Measurements from ENCODE around the gene SCN9A. TPM values are rescaled to one million over a fixed set of nuclear protein-coding genes. Genes with fewer than 3 reads are reported as not detected.

The SCN9A gene
- total and polyA plus RNA-seq, 3 experiments from 2014 or later, result not detected

DNA sequence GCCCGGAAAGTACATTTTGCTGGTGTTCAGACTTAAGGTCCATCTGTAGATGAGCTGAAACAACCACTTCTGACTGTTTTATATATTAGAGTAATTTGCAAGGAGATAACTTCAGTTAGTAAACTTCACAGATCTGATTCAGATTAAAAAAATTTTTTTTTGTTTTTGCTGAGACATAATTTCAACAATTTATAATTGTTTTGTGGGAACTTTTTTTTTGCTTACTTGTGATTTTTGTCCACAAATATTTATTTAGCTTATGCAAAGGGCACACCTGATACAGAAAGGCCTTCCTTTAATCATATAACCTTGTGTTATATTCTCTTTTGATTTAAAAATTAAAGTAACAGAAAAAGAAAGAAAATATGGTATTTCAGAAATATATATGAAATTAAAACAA, 9.6 kb upstream of the SCN9A start:
- H3K4me3 Mint-ChIP-seq, result no peak overlapping the region
- H3K4me1 ChIP-seq (ENCODE audit: insufficient read depth, low read length), result no peaks in the 10 kb centered on the region
- DNase-seq, result no peak
- no peaks in the 10 kb centered on the region for H3K27me3 ChIP-seq (ENCODE audit: insufficient read depth, low read length, poor library complexity, severe bottlenecking)
- no peak overlapping the region for H3K4me3 ChIP-seq (ENCODE audit: low read length)
- ChIA-PET POLR2A (no interaction called here), CTCF (no interaction called here)
- peaks cover 0 to 2% of the 10 kb centered on the region in 2 donors for H3K27me3 Mint-ChIP-seq
- H3K36me3 Mint-ChIP-seq, result no peaks in the 10 kb centered on the region
- peaks cover 0 to 3% (median 0%) of the 10 kb centered on the region in 5 donors for H3K9me3 Mint-ChIP-seq
- no peaks in the 10 kb centered on the region for H3K4me1 Mint-ChIP-seq
- no peaks in the 10 kb centered on the region for H3K9me3 ChIP-seq (ENCODE audit: low read length)
- no peak overlapping the region for H3K27ac ChIP-seq (ENCODE audit: low read depth, low read length)
- H3K27ac Mint-ChIP-seq, result no peak overlapping the region
- no peaks in the 10 kb centered on the region for H3K36me3 ChIP-seq (ENCODE audit: insufficient read depth, low read length)

DNA sequence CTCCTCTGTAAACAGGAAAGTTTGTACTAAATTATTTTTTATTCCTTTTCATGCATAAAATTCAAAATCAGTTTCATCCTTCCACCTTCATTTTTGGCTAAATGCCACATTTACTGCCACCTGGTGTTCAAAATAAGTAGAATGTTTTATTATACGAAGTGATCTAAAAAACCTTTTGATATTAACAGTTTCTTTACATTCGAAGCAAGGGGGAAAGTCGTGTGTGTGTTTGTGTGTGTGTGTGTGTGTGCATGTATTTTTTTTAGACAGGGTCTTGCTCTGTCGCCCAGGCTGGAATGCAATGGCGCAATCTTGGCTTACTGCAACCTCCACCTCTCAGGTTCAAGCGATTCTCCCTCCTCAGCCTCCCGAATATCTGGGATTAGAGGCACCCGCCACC, 9.0 kb upstream of the SCN9A start:
- Mint-ChIP-seq H3K27me3 (peaks cover 0 to 2% of the 10 kb centered on the region in 2 donors), H3K27ac (no peak overlapping the region), H3K4me3 (no peak overlapping the region), H3K9me3 (peaks cover 0 to 3% (median 0%) of the 10 kb centered on the region in 5 donors), H3K36me3 (no peaks in the 10 kb centered on the region), H3K4me1 (no peaks in the 10 kb centered on the region)
- ChIA-PET POLR2A (no interaction called here), CTCF (no interaction called here)
- Histone ChIP-seq H3K4me1 (ENCODE audit: insufficient read depth, low read length) (no peaks in the 10 kb centered on the region), H3K27me3 (ENCODE audit: insufficient read depth, low read length, poor library complexity, severe bottlenecking) (no peaks in the 10 kb centered on the region), H3K4me3 (ENCODE audit: low read length) (no peak overlapping the region), H3K27ac (ENCODE audit: low read depth, low read length) (no peak overlapping the region), H3K36me3 (ENCODE audit: insufficient read depth, low read length) (no peaks in the 10 kb centered on the region), H3K9me3 (ENCODE audit: low read length) (no peaks in the 10 kb centered on the region)
- no peak for DNase-seq

DNA sequence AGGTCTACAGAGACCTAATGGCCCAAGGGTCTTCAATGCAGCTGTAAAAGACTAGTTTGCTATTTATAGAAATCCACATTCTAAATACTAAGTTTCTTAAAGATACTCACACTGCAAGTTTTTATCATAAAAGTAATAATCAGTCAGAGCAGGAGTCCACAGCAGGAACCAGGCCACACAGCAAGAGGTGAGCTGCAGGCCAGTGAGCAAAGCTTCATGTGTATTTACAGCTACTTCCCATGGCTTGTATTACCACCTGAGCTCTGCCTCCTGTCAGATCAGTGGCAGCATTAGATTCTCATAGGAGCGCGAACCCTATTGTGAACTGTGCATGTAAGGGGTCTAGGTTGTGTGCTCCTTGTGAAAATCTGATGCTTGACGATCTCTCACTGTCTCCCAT, 6.7 kb upstream of the SCN9A start:
- ChIA-PET CTCF (no interaction called here), POLR2A (no interaction called here)
- H3K27ac Mint-ChIP-seq, result no peak overlapping the region
- Histone ChIP-seq H3K27ac (ENCODE audit: low read depth, low read length) (no peak overlapping the region), H3K27me3 (ENCODE audit: insufficient read depth, low read length, poor library complexity, severe bottlenecking) (no peaks in the 10 kb centered on the region), H3K4me3 (ENCODE audit: low read length) (no peak overlapping the region), H3K4me1 (ENCODE audit: insufficient read depth, low read length) (no peaks in the 10 kb centered on the region), H3K36me3 (ENCODE audit: insufficient read depth, low read length) (no peaks in the 10 kb centered on the region), H3K9me3 (ENCODE audit: low read length) (no peaks in the 10 kb centered on the region)
- DNase-seq, result no peak
- H3K36me3 Mint-ChIP-seq, result no peaks in the 10 kb centered on the region
- H3K4me3 Mint-ChIP-seq, result no peak overlapping the region
- H3K4me1 Mint-ChIP-seq, result no peaks in the 10 kb centered on the region
- H3K9me3 Mint-ChIP-seq, result peaks cover 0 to 2% (median 0%) of the 10 kb centered on the region in 5 donors
- H3K27me3 Mint-ChIP-seq, result peaks cover 0 to 2% of the 10 kb centered on the region in 2 donors

DNA sequence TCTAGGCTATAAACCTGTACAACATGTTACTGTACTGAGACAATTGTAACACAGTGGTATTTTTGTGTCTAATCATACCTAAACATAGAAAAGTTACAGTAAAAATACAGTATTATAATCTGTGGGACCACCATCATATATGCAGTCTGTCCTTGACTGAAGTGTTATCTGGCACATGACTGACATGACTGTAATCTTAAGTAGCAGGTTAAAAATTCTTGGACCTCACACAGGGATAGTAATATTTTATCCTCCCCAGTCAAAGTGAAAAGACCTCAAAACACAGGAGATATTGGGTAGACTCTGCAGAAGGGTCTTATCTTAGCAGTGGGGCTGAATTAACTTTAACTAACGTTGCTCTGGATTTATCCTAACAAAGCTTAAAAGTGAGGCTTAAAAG, 4.9 kb upstream of the SCN9A start:
- Histone ChIP-seq H3K27ac (ENCODE audit: low read depth, low read length) (no peak overlapping the region), H3K4me3 (ENCODE audit: low read length) (no peak overlapping the region), H3K4me1 (ENCODE audit: insufficient read depth, low read length) (no peaks in the 10 kb centered on the region), H3K9me3 (ENCODE audit: low read length) (no peaks in the 10 kb centered on the region), H3K27me3 (ENCODE audit: insufficient read depth, low read length, poor library complexity, severe bottlenecking) (no peaks in the 10 kb centered on the region), H3K36me3 (ENCODE audit: insufficient read depth, low read length) (no peaks in the 10 kb centered on the region)
- ChIA-PET CTCF (no interaction called here), POLR2A (no interaction called here)
- Mint-ChIP-seq H3K36me3 (no peaks in the 10 kb centered on the region), H3K27ac (no peak overlapping the region), H3K4me1 (peaks cover 0 to 3% (median under 1%) of the 10 kb centered on the region in 3 donors), H3K27me3 (peaks cover 3 to 8% of the 10 kb centered on the region in 2 donors), H3K9me3 (no peaks in the 10 kb centered on the region), H3K4me3 (no peak overlapping the region)
- no peak for DNase-seq

DNA sequence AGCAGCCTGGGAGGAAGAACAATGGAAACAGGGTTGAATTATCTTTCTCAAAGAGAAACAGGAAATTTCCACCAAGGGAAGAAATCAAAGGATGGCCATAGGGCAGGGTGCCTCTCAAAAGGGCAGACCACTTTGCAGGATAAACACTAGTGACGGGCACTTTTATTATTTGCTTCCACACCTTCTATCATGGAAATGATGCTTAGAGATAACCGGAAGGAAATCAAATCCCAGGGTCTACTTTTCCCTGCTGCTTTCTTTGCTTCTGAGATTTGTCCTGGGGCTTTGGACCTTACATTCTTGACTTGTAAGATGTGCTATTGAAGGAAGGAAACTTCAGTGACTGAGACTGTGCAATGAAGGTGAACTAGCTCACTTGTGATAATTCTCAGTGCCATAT, 1.1 kb upstream of the SCN9A start:
- CTCF ChIA-PET, result no interaction called here
- H3K27me3 ChIP-seq (ENCODE audit: insufficient read depth, low read length, poor library complexity, severe bottlenecking), result no peaks in the 10 kb centered on the region

DNA sequence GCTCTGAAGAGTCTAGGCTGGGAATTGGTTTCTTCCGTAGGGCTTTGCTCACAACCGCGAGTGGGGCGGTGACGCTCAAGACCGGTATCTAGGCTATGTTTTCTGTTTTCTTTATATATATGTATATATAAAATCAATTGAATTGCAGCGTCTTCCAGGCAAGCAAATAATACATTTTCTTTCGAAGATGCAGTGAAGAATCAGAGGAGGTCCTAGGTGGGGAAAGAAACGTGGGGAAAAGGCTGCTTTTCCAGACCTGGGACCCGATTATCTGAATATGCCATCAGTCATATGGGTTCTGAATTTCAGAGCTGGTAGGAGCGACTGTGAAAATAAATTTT, 714 bp upstream of the SCN9A start:
- Histone ChIP-seq H3K36me3 (ENCODE audit: insufficient read depth, low read length) (no peaks in the 10 kb centered on the region), H3K9me3 (ENCODE audit: low read length) (no peaks in the 10 kb centered on the region), H3K4me3 (ENCODE audit: low read length) (no peak overlapping the region), H3K4me1 (ENCODE audit: insufficient read depth, low read length) (no peaks in the 10 kb centered on the region), H3K27ac (ENCODE audit: low read depth, low read length) (no peak overlapping the region), H3K27me3 (ENCODE audit: insufficient read depth, low read length, poor library complexity, severe bottlenecking) (no peaks in the 10 kb centered on the region)
- Mint-ChIP-seq H3K9me3 (no peaks in the 10 kb centered on the region), H3K36me3 (no peaks in the 10 kb centered on the region), H3K27me3 (peaks cover 5 to 18% of the 10 kb centered on the region in 2 donors), H3K27ac (peak overlapping the region in 1 of 8 donors; percentile 31), H3K4me1 (peaks cover 6 to 10% (median 9%) of the 10 kb centered on the region in 3 donors), H3K4me3 (peak overlapping the region in 1 of 7 donors; percentile 22)
- ChIA-PET CTCF (no interaction called here), POLR2A (no interaction called here)
- DNase-seq, result no peak

More for the DNA sequence above, 1.1 kb upstream of the SCN9A start:
- H3K4me1 Mint-ChIP-seq, result peaks cover 6 to 10% (median 9%) of the 10 kb centered on the region in 3 donors
- no peaks in the 10 kb centered on the region for H3K36me3 ChIP-seq (ENCODE audit: insufficient read depth, low read length)
- no peaks in the 10 kb centered on the region for H3K9me3 Mint-ChIP-seq
- no peak overlapping the region for H3K4me3 Mint-ChIP-seq
- H3K27me3 Mint-ChIP-seq, result peaks cover 5 to 18% of the 10 kb centered on the region in 2 donors
- H3K27ac Mint-ChIP-seq, result no peak overlapping the region
- H3K4me3 ChIP-seq (ENCODE audit: low read length), result no peak overlapping the region
- no peaks in the 10 kb centered on the region for H3K4me1 ChIP-seq (ENCODE audit: insufficient read depth, low read length)
- POLR2A ChIA-PET, result no interaction called here
- H3K27ac ChIP-seq (ENCODE audit: low read depth, low read length), result no peak overlapping the region
- H3K9me3 ChIP-seq (ENCODE audit: low read length), result no peaks in the 10 kb centered on the region
- no peak for DNase-seq
- no peaks in the 10 kb centered on the region for H3K36me3 Mint-ChIP-seq

DNA sequence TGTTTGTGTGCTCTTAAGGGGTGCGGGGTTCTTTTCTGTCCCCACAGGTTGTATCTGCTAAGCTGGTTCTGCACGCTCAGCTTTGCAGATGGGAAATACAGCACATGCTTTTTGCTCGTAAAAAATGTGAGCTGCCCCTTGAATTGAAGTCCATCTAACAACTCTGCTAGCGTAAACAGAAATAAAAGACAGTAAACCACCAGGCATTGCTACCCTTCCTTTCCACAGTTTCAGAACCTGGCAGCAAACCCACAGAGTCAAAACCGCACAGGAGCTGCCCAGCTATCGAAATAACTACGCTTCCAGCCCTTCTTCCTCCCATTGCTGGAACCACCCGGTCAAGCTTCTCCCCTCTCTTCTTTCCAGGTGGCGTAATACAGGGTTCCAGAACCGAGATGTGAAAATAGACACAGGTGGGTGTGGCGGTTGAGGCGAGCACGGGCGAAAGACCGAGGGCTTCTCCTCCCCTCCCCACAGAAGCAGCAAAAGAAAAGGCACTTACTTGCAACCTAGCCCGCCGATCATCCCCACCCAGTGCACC, 479 bp downstream of the SCN9A start:
- Histone ChIP-seq H3K36me3 (ENCODE audit: insufficient read depth, low read length) (no peaks in the 10 kb centered on the region), H3K4me1 (ENCODE audit: insufficient read depth, low read length) (no peaks in the 10 kb centered on the region), H3K9me3 (ENCODE audit: low read length) (no peaks in the 10 kb centered on the region), H3K4me3 (ENCODE audit: low read length) (no peak overlapping the region), H3K27ac (ENCODE audit: low read depth, low read length) (no peak overlapping the region), H3K27me3 (ENCODE audit: insufficient read depth, low read length, poor library complexity, severe bottlenecking) (no peaks in the 10 kb centered on the region)
- peaks cover 6 to 10% (median 9%) of the 10 kb centered on the region in 3 donors for H3K4me1 Mint-ChIP-seq
- ChIA-PET CTCF (no interaction called here), POLR2A (no interaction called here)
- peak overlapping the region in 5 of 7 donors; percentile 12 to 67 (median 56) for H3K4me3 Mint-ChIP-seq
- H3K36me3 Mint-ChIP-seq, result no peaks in the 10 kb centered on the region
- H3K9me3 Mint-ChIP-seq, result peaks cover 0 to 2% (median 0%) of the 10 kb centered on the region in 5 donors
- peaks cover 5 to 18% of the 10 kb centered on the region in 2 donors for H3K27me3 Mint-ChIP-seq
- no peak for DNase-seq
- H3K27ac Mint-ChIP-seq, result no peak overlapping the region

DNA sequence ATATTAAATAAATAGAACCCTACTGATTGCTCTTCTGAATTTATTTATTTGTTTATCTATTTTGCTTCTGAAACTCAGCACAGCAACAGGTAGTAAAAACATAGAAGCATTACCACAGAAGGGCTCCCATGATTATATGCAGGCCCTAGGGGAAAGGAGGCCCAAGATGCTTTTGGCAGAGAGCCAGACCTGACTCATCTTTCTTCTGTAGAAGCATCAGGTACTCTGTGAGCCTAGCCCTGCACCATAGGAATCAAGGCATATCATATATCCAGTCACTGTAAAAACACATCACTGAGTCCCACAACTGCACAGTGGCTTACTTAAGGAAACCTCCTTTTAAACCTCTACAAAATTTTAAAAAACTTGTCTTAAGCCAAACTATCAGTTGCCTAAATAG, 1.8 kb downstream of the SCN9A start:
- no peaks in the 10 kb centered on the region for H3K36me3 Mint-ChIP-seq
- CTCF ChIA-PET, result no interaction called here
- Histone ChIP-seq H3K36me3 (ENCODE audit: insufficient read depth, low read length) (no peaks in the 10 kb centered on the region), H3K9me3 (ENCODE audit: low read length) (no peaks in the 10 kb centered on the region), H3K27ac (ENCODE audit: low read depth, low read length) (no peak overlapping the region), H3K4me3 (ENCODE audit: low read length) (no peak overlapping the region), H3K27me3 (ENCODE audit: insufficient read depth, low read length, poor library complexity, severe bottlenecking) (no peaks in the 10 kb centered on the region), H3K4me1 (ENCODE audit: insufficient read depth, low read length) (no peaks in the 10 kb centered on the region)
- POLR2A ChIA-PET, result no interaction called here
- DNase-seq, result no peak
- peaks cover 6 to 10% (median 9%) of the 10 kb centered on the region in 3 donors for H3K4me1 Mint-ChIP-seq
- no peak overlapping the region for H3K27ac Mint-ChIP-seq
- H3K9me3 Mint-ChIP-seq, result peaks cover 0 to 2% (median 0%) of the 10 kb centered on the region in 5 donors
- peaks cover 5 to 18% of the 10 kb centered on the region in 2 donors for H3K27me3 Mint-ChIP-seq
- H3K4me3 Mint-ChIP-seq, result no peak overlapping the region

DNA sequence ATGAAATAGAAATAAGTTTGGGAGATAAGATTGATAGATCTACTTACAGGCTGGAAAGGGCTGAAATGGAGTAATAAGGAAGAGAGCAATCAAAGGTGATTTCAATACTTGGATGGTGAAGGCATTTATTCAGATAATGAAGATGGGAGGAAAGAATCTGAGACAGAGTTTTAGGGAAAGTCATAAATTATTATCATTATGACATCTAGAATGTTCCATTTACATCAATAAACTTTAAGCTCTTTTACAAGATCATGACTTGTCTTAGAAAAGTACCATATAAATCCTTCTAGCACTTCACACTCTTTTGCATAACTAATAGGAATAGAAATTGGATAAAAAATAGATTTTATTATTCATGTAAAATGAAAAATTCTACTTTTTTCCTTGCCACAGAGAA, 2.2 kb downstream of the SCN9A start:
- H3K36me3 Mint-ChIP-seq, result no peaks in the 10 kb centered on the region
- DNase-seq, result no peak
- Histone ChIP-seq H3K36me3 (ENCODE audit: insufficient read depth, low read length) (no peaks in the 10 kb centered on the region), H3K4me3 (ENCODE audit: low read length) (no peak overlapping the region), H3K27ac (ENCODE audit: low read depth, low read length) (no peak overlapping the region), H3K4me1 (ENCODE audit: insufficient read depth, low read length) (no peaks in the 10 kb centered on the region), H3K9me3 (ENCODE audit: low read length) (no peaks in the 10 kb centered on the region), H3K27me3 (ENCODE audit: insufficient read depth, low read length, poor library complexity, severe bottlenecking) (no peaks in the 10 kb centered on the region)
- H3K4me3 Mint-ChIP-seq, result no peak overlapping the region
- ChIA-PET POLR2A (no interaction called here), CTCF (no interaction called here)
- H3K4me1 Mint-ChIP-seq, result peaks cover 6 to 10% (median 9%) of the 10 kb centered on the region in 3 donors
- no peak overlapping the region for H3K27ac Mint-ChIP-seq
- peaks cover 5 to 18% of the 10 kb centered on the region in 2 donors for H3K27me3 Mint-ChIP-seq
- peaks cover 0 to 2% (median 0%) of the 10 kb centered on the region in 5 donors for H3K9me3 Mint-ChIP-seq

Data from CD8-positive, alpha-beta memory T cell (primary cell).